Measurements from ENCODE around the gene KCNJ6.
"Not testable (repeated sequence)": the region's sequence is repeated elsewhere in the genome, so short reads cannot be mapped to it uniquely, and the experiment has no call there.

The KCNJ6 gene

DNA sequence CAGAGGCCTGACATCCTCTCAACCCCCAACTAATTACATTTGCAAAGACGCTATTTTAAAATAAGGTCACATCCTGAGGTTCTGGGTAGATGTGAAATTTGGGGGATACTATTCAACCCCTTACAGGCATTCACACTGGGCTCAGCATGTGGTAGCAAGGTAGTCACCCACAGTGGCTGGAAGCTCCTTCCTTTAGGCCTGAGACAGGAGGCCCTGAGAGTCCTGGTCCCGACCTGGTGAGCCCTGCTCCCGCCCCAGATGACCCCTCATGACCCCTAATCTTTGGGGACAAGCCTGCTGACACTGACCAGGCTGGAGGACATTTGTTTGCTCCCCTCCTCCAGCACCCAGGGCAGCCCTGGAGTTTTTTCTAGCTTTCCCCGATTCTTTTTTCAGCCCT lies 323.8 kb downstream of the KCNJ6 start:
- DNase-seq, result no peak

GRCh38 chr21:37591994-37592393 lies 324.3 kb downstream of the KCNJ6 start:
- not testable (repeated sequence) for DNase-seq

DNA sequence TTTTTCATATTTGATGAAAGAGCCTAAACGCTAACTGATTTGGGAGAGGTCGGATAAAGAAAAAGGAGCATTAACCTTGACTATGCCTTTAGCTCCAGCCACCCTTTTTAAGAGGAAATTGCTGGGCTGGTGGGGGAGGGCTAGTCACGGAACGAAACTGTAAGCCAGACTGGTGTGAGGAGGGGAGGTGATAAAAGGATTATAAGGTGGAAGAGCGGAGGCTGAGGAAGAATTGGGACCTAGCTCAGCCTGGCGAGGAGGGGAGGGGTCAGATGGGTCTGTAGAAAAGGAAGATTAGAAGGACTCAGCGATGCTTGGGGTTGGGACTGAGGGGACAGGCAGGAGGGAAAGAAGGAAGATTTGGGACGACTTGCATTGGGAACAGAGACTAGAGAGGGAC lies 325.4 kb downstream of the KCNJ6 start:
- DNase-seq, result not testable (repeated sequence)

DNA sequence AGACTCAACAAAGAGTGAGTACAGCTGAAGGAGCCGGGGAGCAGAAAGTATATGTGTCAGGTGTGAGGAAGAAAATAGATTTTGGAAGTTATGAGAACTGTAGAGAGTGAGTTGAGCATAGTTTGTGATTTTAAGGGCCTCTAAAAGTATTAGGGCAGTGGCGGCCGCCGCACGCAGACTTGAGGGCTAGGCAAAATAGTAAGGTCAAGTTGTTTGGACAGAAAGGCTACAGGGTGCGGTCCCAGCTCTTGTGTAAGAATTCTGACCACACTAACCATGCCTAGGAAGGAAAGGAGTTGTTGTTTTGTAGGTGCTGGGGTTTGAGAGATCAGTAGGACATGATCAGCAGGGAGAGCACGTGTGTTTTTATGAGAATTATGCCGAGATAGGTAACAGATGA lies 327.6 kb downstream of the KCNJ6 start:
- DNase-seq, result not testable (repeated sequence)

GRCh38 chr21:37587635-37588177 lies 328.6 kb downstream of the KCNJ6 start:
- no peak for DNase-seq

GRCh38 chr21:37587203-37587602 lies 329.1 kb downstream of the KCNJ6 start:
- no peak for DNase-seq

DNA sequence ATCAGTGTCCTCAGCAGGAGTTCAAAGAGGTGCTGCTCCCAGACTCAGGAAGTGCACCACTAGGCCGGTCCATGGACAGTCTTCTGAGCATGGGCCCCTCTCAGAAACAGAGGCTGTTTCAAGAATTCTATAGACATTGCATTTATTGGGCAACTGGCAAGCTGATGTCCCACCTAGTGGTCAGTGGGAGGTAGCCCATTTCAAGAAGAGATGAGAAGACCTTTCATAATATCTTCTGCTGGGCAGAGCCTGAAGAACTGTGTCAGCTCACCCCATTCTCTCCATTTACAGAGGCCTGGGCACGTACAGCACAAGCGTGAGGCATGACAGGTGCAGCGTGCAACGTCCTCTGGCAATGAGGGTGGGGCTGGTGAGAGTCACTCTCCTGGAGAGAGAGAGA lies 333.7 kb downstream of the KCNJ6 start:
- no peak for DNase-seq

- no peak for DNase-seq
Observed at GRCh38 chr21:37580666-37581065, 335.6 kb downstream of the KCNJ6 start.

DNA sequence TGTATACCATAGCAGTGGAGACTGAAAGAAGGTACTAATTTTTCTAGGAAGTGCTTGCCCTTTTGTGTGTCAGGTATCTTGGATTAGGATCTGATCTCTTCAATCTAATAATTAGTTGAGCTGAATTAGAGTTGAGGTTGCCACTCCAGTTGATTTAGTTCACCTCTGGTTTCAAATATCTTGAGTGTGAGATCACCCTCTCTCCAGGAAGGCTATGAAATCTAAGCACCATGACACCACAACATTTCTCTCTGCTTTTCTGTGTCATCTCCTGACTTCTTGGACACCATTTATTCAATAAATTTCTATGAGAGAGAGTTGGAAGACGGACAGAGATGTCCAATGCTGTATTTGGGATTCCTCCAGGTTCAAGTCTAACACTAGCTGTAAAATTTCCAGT lies 336.9 kb downstream of the KCNJ6 start:
- DNase-seq, result no peak

DNA sequence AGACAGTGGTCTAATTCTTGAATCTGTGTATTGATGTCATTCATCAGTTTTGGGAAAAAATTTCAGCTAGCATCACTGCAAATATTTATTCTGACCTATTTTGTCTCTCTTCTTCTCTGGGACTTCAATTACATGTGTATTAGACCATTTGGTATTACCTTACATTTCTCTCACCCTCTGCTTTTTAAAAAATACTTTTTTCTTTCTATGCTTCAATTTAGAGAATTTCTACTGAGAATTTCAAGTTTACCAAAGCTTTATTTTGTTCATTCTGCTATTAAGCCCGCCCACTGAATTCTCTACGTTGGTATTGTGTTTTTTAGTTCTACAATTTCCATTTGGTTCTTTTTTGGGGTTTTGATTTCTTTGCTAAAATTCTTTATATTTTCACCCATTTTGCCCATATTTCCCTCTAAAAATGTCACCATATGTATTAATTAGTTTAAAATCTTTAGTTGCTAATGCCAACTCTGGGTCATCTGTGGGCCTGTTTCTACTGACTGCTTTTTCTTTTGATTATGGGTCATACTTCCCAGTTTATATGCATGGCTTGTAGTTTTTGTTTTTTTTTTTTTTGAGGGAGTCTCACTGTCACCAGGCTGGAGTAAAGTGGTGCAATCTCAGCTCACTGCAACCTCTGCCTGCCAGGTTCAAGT lies 337.7 kb downstream of the KCNJ6 start:
- DNase-seq, result no peak

GRCh38 chr21:37576929-37577328 lies 339.3 kb downstream of the KCNJ6 start:
- not testable (repeated sequence) for DNase-seq

- DNase-seq, result no peak
Observed at GRCh38 chr21:37575580-37575979, 340.7 kb downstream of the KCNJ6 start.

DNA sequence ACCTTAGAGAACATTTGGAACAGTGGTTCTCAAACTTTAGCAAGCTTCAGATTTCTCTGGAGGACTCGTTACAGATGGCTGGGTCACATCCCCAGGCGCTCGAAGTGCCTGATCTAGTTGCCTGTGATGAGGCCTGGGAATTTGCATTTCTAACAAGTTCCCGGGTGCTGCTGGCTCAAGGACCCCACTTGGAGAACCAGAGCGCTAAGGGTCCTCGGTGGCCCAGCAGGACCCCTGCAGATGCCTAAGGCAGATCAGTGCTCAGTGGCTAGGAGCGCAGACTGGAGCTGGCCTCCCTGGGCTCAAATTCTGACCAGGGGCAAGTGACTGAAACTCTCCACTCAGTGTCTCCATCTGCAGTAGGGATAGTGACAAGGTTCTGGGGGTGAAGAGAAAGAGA lies 341.5 kb downstream of the KCNJ6 start:
- no peak for DNase-seq

GRCh38 chr21:37574316-37574715 lies 341.9 kb downstream of the KCNJ6 start:
- no peak for DNase-seq

DNA sequence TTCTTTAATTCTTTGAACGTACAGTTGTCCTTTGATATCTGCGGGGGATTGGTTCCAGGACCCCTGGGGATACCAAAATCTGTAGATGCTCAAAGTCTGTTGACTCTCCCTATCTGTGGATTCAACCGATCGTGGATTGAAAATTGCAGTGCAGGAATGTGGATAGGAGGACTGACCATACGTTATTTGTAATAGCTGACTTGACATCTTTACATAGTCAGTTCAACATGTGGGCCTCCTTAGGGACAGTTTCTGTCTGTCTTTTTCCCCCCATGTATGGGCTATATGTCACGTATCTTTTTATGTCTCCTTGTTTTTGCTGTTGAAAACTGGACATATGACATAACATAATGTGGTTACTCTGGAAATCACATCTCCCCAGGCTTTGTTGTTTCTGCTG lies 344.8 kb downstream of the KCNJ6 start:
- DNase-seq, result no peak

GRCh38 chr21:37568916-37569315 lies 347.3 kb downstream of the KCNJ6 start:
- no peak for DNase-seq

DNA sequence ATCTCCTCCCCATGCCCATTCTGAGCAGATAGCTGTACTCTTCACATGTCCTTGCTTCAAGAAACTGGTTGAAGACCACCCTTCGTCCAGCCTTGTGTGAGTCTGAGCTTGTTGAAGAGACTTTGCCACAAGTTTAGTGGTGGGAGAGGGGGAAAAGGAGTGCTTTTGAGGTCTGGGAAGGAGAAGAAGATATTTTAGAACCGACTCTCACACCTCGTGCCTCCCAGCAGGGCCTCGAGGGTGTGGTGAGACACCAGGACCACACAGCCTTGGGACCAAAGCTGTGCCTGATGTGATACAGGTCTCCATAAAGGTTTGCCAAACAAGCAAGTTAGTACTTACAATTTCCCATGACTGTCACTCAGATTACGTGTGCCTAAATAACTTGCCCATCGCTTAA lies 347.8 kb downstream of the KCNJ6 start:
- DNase-seq, result no peak

DNA sequence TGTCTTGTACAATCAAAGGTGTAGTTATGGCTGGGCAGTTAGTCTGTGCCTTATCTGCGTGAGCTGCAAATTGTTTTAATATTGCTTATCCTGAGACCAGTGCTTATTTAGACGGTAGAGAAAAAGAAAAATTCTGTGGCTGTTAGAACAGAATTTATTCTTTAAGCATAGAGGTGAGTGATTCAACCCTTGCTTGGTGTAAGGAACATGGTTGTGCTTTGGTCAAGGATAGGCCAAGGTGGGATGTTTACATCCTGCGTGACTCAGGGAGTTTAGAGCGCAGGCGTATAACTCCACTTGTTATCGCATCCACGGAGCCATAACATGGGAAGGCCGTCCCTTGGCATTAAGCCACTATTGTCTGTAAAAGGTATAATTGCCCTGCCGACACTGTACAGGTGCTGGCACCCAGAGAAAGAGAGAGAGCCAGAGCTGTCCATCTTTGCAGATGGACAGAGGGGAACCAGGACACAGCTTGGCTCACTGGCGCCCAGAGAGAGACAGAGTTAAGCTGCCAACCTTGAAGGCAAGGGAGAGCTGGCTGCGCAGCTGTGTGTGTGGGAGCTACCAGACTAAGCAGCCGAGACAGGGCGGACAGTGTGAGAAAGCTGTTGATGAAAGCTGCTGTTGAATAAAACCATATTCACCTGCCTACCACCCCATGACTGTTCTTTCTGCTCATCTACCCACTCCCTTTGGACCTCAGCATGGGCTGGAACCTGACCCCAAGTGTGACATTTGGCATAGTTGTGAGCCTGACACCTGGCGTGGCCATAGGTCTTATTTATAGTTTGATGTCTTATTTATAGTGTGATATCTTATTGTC lies 349.3 kb downstream of the KCNJ6 start:
- DNase-seq, result no peak

DNA sequence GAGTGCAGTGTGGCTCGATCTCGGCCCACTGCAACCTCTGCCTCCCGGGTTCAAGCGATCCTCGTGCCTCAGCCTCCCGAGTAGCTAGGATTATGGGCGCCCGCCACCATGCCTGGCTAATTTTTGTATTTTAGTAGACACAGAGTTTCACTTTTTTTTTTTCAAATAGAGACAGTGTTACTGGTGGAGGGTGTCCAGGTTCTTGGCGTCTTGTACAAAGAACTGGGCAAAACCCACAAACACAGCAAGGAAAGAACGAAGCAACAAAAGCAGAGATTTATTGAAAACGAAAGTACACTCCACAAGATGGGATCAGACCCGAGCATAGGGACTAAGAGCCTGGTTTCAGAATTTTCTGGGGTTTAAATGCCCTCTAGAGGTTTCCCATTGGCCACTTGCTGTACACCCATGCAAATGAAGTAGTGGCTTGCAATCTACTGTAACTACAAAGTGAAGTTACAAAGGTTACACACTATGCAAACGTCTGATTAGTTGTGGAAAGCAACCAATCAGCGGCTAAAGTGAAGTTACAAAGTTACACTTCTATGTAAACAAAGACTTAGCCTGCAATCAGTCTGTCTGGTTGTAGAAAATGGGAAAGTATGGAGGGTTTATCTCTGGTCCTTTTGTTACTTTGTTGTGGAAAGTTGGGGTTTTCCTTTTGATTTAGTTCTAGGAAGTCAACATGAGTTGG lies 350.6 kb downstream of the KCNJ6 start:
- DNase-seq, result no peak

GRCh38 chr21:37564924-37565529 lies 351.2 kb downstream of the KCNJ6 start:
- peak; percentile 36 for DNase-seq

DNA sequence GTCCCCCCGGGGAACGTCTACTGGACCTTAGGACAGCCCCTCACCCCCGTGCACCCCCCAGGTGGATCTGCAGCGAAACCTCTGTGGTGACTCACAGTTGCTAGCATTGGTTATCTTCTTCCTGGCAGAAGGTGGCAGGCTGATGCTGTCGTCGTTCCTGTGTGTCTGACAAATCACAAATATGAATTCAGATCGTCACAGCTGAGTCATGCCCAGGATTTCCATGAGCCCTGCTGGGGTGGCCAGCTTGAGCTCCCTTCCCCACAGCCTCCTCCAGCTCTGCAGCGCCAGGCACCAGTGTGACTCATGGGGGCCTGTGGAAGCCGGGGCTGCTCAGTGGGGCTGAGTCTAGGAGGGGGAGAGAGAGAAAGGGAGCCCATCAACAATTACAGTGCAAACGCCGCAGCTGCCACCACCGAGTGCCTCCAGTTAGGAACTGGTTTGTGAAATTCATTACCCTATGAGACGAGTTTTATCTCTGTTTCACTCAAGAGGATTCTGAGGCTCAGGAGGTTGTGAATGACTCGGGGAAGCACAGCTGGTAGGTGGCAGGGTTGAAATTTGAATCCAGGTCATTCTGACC lies 351.8 kb downstream of the KCNJ6 start:
- DNase-seq, result peak; percentile 54

DNA sequence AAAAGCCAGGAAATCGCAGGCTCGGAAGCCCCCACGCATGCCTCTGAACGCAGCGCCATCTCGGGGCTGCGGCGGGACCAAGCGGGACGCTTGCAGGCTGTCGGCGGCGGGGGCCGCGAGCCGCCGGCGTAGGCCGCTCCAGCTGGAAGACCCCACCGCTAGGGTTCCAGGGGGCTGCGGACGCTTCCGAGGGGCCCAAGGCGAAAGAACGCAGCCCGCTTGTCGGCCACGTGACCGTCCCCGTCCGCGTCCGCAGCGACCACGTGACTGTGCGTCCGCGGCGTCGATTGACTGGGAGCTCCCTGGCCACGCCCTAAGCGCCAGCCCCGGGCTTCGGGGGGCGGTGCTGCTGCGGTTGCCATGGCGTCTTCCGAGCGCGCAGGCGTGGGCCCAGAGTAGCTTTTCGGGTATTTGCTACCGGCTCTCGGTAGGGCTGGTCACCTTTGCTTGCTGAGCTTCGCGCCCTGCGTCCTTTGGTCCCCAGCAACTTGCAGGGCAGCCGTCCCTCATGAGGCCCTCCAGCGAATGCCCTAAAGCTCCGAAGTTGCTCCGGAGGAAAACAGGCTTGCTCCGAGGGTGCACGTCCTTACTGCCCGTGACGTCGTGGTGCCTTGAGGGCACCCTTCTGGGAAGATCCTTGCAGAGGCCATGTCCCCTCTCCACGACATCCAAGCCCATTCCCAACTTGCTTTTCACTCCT lies 352.5 kb downstream of the KCNJ6 start:
- DNase-seq, result peak; percentile 75

Measured in DMS79 (cell line).